Activated CD8-positive, alpha-beta memory T cell treated with anti-CD3 and anti-CD28 coated beads, Interleukin-2, amount 10 ng/mL, durations not matched to agents 7 days and 5 days (primary cell): ENCODE results near the gene RNF208. TPM values are rescaled to one million over a fixed set of nuclear protein-coding genes. Genes with fewer than 3 reads are reported as not detected.
A peak's percentile ranks its signal among the peaks of the same experiment; 100 is the strongest.
"Not testable (repeated sequence)": the region's sequence is repeated elsewhere in the genome, so short reads cannot be mapped to it uniquely, and the experiment has no call there.

ENCODE experiments used
- ATAC-seq: fragments of 150-1000 bp; cut with Tn5 transposase; one replicate; pipeline ENCODE4 v1.10.0; 2021; ENCODE audit warnings: moderate library complexity
- CTCF ChIA-PET: fragments of 350-600 bp; sonication (Branson Sonifier 250); formaldehyde crosslinking; loops from one replicate; lab custom pipeline; 2021; ENCODE audit warnings: antibody characterized with exemption; lab: Charles Lee
- DNase-seq: peaks from one replicate; pipeline ENCODE4 v3.0.0-alpha.2; 2020
- H3K27ac Mint-ChIP-seq: one replicate; pipeline ENCODE4 v1.8.0; 2021; ENCODE audit warnings: mild to moderate bottlenecking, mixed read lengths
- H3K27me3 Mint-ChIP-seq: one replicate; pipeline ENCODE4 v1.8.0; 2021; ENCODE audit warnings: mixed read lengths
- H3K36me3 Mint-ChIP-seq: one replicate; pipeline ENCODE4 v1.8.0; 2021; ENCODE audit warnings: mild to moderate bottlenecking, mixed read lengths
- H3K4me1 Mint-ChIP-seq: one replicate; pipeline ENCODE4 v1.8.0; 2021; ENCODE audit warnings: mixed read lengths
- H3K4me3 Mint-ChIP-seq: one replicate; pipeline ENCODE4 v1.8.0; 2021; ENCODE audit warnings: mild to moderate bottlenecking, moderate library complexity, mixed read lengths
- H3K9me3 Mint-ChIP-seq: one replicate; pipeline ENCODE4 v1.8.0; 2022; ENCODE audit warnings: low read depth, mixed read lengths
- total RNA-seq, 2 experiments: library from RNA; stranded (reverse); gene quantifications; one replicate each; pipeline ENCODE4 v1.2.3, GENCODE V29; 2021

The RNF208 gene
- total RNA-seq, 2 experiments from 2014 or later: 2.9 to 3.0 TPM

GRCh38 chr9:137262909-137263285 is 40.9 kb upstream of the RNF208 start:
- CTCF ChIA-PET: interaction anchor here (1.2 to 2.3 kb wide), 2 partner anchors 22 to 26 kb away, joined by 5 to 8 read pairs; partner anchors contain the start of gene TUBB4B
- Mint-ChIP-seq H3K27ac (no peak overlapping the region), H3K4me1 (peaks cover 3% of the 10 kb centered on the region), H3K9me3 (no peaks in the 10 kb centered on the region), H3K4me3 (no peak overlapping the region), H3K36me3 (peaks cover 19% of the 10 kb centered on the region), H3K27me3 (no peaks in the 10 kb centered on the region)
- no peak for ATAC-seq
- no peak for DNase-seq

DNA sequence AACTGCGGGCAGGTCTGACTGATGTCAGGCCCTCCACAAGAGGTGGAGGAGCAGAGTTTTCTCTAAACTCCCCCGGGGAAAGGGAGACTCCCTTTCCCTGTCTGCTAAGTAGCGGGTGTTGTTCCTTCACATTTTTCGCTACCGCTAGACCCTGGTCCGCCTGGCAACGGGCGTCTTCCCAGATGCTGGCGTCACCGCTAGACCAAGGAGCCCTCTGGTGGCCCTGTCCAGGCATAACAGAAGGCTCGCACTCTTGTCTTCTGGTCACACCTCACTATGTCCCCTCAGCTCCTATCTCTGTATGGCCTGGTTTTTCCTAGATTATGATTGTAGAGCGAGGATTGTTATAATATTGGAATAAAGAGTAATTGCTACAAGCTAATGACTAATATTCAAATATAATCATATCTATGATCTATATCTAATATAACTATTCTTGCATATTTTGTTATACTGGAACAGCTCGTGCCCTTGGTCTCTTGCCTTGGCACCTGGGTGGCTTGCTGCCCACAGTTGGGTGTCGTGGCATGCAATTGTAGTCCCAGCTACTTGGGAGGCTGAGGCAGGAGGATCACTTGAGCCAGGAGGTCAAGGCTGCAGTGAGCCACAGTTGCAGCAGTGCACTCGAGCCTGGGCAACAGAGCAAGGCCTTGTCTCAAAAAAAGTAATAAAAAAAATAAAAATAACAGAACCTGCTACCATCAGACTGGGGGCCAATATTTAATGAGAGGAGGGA is 40.3 kb upstream of the RNF208 start:
- peaks cover 16% of the 10 kb centered on the region for H3K36me3 Mint-ChIP-seq
- not testable (repeated sequence) for H3K27me3 Mint-ChIP-seq, H3K27ac Mint-ChIP-seq, DNase-seq, H3K4me3 Mint-ChIP-seq, ATAC-seq, H3K9me3 Mint-ChIP-seq, H3K4me1 Mint-ChIP-seq
- CTCF ChIA-PET: interaction anchor here (1.2 to 2.3 kb wide), 2 partner anchors 22 to 26 kb away, joined by 5 to 8 read pairs; partner anchors contain the start of gene TUBB4B

GRCh38 chr9:137256856-137257255 is 34.8 kb upstream of the RNF208 start:
- H3K4me3 Mint-ChIP-seq: peak overlapping the region; percentile 91
- H3K27me3 Mint-ChIP-seq: no peaks in the 10 kb centered on the region
- DNase-seq: no peak
- peaks cover 15% of the 10 kb centered on the region for H3K36me3 Mint-ChIP-seq
- no peak for ATAC-seq
- CTCF ChIA-PET: interaction anchor here (1.2 to 5.4 kb wide), 6 partner anchors 15 to 166 kb away, joined by 3 to 46 read pairs (median 4); partner anchors contain the start of genes EXD3 and TUBB4B
- no peaks in the 10 kb centered on the region for H3K9me3 Mint-ChIP-seq
- H3K27ac Mint-ChIP-seq: no peak overlapping the region
- H3K4me1 Mint-ChIP-seq: peaks cover 17% of the 10 kb centered on the region

GRCh38 chr9:137256362-137256761 is 34.3 kb upstream of the RNF208 start:
- peaks cover 12% of the 10 kb centered on the region for H3K36me3 Mint-ChIP-seq
- peak overlapping the region; percentile 91 for H3K4me3 Mint-ChIP-seq
- CTCF ChIA-PET: interaction anchor here (1.2 to 5.4 kb wide), 6 partner anchors 14 to 166 kb away, joined by 3 to 46 read pairs (median 4); partner anchors contain the start of genes EXD3 and TUBB4B
- no peaks in the 10 kb centered on the region for H3K9me3 Mint-ChIP-seq
- no peaks in the 10 kb centered on the region for H3K27me3 Mint-ChIP-seq
- no peak for ATAC-seq
- peak overlapping the region; percentile 36 for H3K27ac Mint-ChIP-seq
- DNase-seq: no peak
- H3K4me1 Mint-ChIP-seq: peaks cover 17% of the 10 kb centered on the region

- no peaks in the 10 kb centered on the region for H3K27me3 Mint-ChIP-seq
- H3K4me1 Mint-ChIP-seq: peaks cover 17% of the 10 kb centered on the region
- H3K4me3 Mint-ChIP-seq: peak overlapping the region; percentile 91
- CTCF ChIA-PET: interaction anchor here (1.1 to 5.4 kb wide), 9 partner anchors 8 to 187 kb away, joined by 3 to 46 read pairs (median 5); partner anchors contain the start of genes ANAPC2, CYSRT1, EXD3 and SSNA1
- peak overlapping the region; percentile 87 for H3K27ac Mint-ChIP-seq
- no peaks in the 10 kb centered on the region for H3K9me3 Mint-ChIP-seq
- ATAC-seq: no peak
- H3K36me3 Mint-ChIP-seq: peaks cover 12% of the 10 kb centered on the region
- peak; percentile 66 for DNase-seq
These were observed 33.5 kb upstream of the RNF208 start for GRCh38 chr9:137255448-137256114.

DNA sequence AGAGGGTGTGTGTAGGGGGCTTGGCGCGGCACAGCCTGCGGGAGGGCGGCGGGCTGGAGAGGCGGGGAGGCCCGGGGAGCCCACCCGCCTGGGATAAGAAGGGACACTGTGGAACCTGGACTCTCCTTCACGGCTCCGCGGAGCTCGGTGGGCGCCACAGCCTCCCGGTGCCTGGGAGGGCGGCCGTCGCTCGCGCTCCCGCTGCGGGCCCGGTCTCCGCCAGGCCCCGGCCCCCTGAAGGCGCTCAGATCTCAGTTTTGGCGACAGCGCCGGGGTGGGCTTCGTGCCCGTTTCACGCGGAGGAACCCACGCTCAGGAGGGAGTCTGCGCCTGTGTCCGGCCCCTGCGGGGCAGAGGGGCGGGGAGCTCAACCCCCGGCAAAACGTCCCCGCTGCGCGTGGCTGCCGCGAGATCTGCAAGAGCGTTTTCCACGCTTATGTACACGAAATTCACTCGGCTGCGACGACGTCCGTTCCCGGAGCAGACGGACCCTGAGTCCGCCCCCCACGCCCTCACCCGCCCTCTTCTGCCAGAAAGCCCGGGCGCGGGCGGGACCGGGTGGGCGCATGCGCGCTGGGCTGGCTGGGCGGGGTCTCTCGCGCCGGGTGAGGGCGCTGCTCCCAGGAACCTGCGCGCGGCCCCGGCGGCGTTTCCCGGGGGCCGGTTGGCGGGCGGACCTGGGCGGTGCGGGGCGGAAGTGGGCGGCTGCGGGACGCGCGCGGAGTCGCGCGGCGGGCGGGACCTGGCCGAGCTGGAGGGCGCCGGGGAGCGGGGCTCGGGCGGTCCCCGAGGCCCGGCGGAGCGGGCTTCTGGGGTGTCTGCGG is 32.8 kb upstream of the RNF208 start, which contains the start of gene NELFB:
NELFB (plus strand) TSS at position 704 of the 824 bp plus-strand sequence.
- H3K27ac Mint-ChIP-seq: peak within 1 kb of the TSS; percentile 87
- peak; percentile 96 for DNase-seq
- H3K36me3 Mint-ChIP-seq: peaks cover 12% of the 10 kb centered on the region
- no peaks in the 10 kb centered on the region for H3K9me3 Mint-ChIP-seq
- CTCF ChIA-PET: interaction anchor here (1.0 to 5.4 kb wide), 11 partner anchors 9 to 413 kb away, joined by 3 to 46 read pairs (median 4); partner anchors contain the start of genes AJM1, ANAPC2, CYSRT1 and EXD3
- H3K4me1 Mint-ChIP-seq: peaks cover 17% of the 10 kb centered on the region
- ATAC-seq: peak; percentile 86
- no peaks in the 10 kb centered on the region for H3K27me3 Mint-ChIP-seq
- peak within 1 kb of the TSS; percentile 91 for H3K4me3 Mint-ChIP-seq

DNA sequence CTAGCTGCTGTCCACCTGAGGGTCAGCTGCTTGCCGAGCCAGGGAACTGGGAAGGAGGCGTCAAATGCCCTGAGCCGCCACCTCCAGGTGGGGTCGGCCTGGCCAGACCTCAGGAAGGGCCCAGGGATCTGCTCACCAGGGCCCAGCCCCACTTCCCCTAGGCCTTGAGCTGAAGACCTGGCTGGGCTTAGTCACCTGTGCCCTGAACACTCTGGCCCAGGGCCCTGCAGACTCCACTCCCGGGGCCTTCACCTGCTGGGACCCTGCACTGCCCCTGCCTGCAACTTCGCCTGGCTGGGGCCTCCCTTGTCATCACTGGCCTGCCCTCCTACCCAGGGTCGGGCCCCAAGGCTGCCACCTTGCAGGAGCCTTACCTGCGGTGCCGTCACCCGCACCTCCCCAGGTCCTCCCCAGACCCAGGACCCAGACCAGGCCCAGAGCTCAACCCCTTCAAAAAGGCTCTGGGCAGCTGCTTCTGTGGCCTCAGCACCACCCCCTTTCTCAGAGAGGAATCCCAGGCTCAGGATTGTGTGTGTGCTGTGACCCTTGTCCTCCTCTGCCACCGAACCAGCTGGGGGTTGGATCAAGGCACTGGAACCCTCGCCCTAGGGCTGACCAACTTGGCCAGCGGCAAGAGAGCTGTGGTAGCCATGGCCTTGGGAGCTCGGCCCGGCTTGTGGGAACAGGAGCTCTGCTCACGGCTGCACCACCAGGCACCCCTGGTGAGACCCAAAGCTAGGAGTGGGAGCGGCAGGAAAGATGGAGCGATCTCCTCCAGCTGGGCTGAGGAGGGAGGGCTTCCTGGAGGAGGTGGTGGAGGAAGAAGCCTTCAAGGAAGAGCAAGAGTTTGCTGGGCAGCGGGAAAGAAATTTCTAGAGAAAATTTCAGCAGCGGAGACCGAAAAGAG is 31.9 kb upstream of the RNF208 start:
- no peaks in the 10 kb centered on the region for H3K9me3 Mint-ChIP-seq

GRCh38 chr9:137252555-137253506 is 30.8 kb upstream of the RNF208 start:
- Mint-ChIP-seq H3K36me3 (peaks cover 7% of the 10 kb centered on the region), H3K9me3 (no peaks in the 10 kb centered on the region), H3K4me1 (peaks cover 17% of the 10 kb centered on the region), H3K4me3 (no peak overlapping the region), H3K27me3 (no peaks in the 10 kb centered on the region), H3K27ac (no peak overlapping the region)
- ATAC-seq: no peak
- no peak for DNase-seq
- CTCF ChIA-PET: interaction anchor here (1.3 to 5.4 kb wide), 4 partner anchors 11 to 49 kb away, joined by 3 to 46 read pairs (median 14); partner anchors contain the start of genes NRARP and TUBB4B

More for the DNA sequence above, 31.9 kb upstream of the RNF208 start:
- Mint-ChIP-seq H3K4me1 (peaks cover 17% of the 10 kb centered on the region), H3K4me3 (peak overlapping the region; percentile 91), H3K27ac (peak overlapping the region; percentile 73), H3K36me3 (peaks cover 8% of the 10 kb centered on the region), H3K27me3 (no peaks in the 10 kb centered on the region)
- DNase-seq: no peak
- no peak for ATAC-seq
- CTCF ChIA-PET: interaction anchor here (1.0 to 5.4 kb wide), 10 partner anchors 8 to 412 kb away, joined by 3 to 46 read pairs (median 4); partner anchors contain the start of genes AJM1, ANAPC2, CYSRT1 and EXD3

- Mint-ChIP-seq H3K4me1 (peaks cover 12% of the 10 kb centered on the region), H3K27me3 (no peaks in the 10 kb centered on the region), H3K9me3 (no peaks in the 10 kb centered on the region), H3K27ac (no peak overlapping the region), H3K36me3 (peaks cover 3% of the 10 kb centered on the region), H3K4me3 (no peak overlapping the region)
- CTCF ChIA-PET: interaction anchor here (1.2 to 5.4 kb wide), 3 partner anchors 10 to 15 kb away, joined by 5 to 46 read pairs (median 5); partner anchors contain the start of gene TUBB4B
- DNase-seq (no peak), ATAC-seq (no peak)
These were observed 29.6 kb upstream of the RNF208 start for GRCh38 chr9:137251490-137252268.

DNA sequence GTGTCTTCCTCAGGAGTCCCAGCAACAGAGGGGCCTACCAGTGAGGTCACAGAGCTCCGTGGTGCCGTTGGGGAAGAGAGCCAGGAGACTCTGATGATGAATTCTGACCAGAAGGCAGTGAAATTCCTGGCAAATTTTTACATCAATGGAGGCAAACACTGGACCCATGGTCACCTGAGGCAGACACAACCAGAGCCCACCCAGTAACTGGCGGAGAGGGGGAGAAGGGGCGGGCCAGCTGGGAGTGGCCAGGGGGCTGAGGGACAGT is 29.1 kb upstream of the RNF208 start, which contains the start of gene STPG3:
STPG3 (plus strand) TSS at position 93 of the 268 bp plus-strand sequence; CDS start at position 94, 1 bp downstream.
- Mint-ChIP-seq H3K4me3 (no peak within 1 kb of the TSS), H3K36me3 (no peaks in the 10 kb centered on the region), H3K27me3 (no peaks in the 10 kb centered on the region), H3K4me1 (peaks cover 7% of the 10 kb centered on the region), H3K27ac (no peak within 1 kb of the TSS), H3K9me3 (no peaks in the 10 kb centered on the region)
- CTCF ChIA-PET: interaction anchor here (1.2 kb wide), 1 partner anchor 13 kb away, joined by 5 read pairs; no protein-coding TSS in a partner anchor
- ATAC-seq: no peak
- no peak for DNase-seq
